Activated T-cell treated with anti-CD3 and anti-CD28 coated beads for 4 hours (primary cell): ENCODE results near the gene SRSF2.
A peak's percentile ranks its signal among the peaks of the same experiment; 100 is the strongest.
"Not testable (repeated sequence)": the region's sequence is repeated elsewhere in the genome, so short reads cannot be mapped to it uniquely, and the experiment has no call there.

Experiments used
- DNase-seq: peaks from one replicate; pipeline ENCODE4 v3.0.0-alpha.2; 2020

SRSF2 gene

GRCh38 chr17:76737676-76738467 is 741 bp upstream of the SRSF2 start, which contains the start of gene MFSD11:
MFSD11 (plus strand) TSS chr17:76738119; CDS start chr17:76738353, 234 bp downstream.
- peak; percentile 77 for DNase-seq

DNA sequence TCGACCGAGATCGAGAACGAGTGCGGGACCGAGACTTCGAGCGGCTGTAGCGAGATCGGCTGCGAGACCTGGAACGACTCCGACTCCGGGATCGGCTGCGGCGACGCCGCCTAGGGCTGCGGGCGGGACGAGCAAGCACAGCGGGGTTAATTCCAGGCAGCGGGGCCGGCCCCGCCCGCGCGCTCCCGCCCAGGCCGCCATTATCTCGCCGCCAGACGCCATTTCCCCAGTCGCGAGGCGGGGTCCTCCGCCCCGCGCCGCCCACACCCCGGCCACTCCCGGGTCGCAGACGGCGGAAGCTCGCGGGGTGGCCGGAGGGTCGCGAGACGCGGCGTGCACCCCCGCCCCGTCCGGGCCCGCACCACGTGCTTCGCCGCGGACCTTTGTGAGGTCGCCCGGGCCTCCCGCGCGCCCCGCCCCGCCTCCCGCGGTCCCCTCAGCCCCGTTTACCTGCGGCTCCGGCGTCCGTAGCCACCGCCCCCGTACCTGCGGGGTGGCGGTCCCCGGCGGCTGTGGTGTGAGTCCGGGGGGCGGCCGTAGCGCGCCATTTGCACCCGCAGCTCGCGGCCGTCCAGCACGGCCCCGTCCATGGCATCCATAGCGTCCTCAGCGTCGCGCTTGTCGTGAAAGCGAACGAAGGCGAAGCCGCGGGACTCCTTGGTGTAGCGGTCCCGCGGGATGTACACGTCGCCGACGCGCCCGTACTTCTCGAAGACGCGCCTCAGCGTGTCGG is 616 bp downstream of the SRSF2 start:
- DNase-seq = peak; percentile 50

DNA sequence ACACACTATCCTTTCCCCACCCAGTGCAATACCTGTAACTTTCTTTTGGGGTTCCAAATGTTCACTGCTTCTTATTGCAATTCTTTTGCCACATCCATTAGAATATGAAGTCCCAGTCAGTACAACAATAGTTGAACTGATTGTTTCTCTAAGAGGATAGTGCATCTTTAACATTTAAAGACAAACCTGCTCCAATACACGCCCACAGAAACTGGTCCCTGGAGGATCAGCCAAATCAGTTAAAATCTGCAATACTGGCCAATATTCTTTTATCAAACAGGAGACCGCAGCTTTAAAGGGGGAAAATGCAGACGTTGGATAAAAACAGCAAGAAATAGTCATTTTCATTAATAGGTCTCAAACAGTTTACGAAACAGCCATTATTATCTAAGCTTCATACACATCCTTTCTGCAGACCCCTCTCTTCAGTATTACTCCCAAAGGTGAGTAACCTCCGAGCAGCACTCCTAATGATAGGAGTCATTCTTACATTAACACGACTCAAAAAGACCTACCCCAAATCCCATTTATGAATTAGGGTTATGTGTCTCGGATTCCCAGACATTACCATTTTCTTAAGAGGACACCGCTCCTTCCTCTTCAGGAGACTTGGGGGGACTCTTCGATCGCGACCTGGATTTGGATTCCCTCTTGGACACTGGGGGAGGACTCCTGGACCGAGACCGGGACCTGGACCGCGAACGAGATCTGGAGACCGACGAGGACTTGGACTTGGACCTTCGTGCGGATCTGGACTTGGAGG is 1.4 kb downstream of the SRSF2 start:
- no peak for DNase-seq

DNA sequence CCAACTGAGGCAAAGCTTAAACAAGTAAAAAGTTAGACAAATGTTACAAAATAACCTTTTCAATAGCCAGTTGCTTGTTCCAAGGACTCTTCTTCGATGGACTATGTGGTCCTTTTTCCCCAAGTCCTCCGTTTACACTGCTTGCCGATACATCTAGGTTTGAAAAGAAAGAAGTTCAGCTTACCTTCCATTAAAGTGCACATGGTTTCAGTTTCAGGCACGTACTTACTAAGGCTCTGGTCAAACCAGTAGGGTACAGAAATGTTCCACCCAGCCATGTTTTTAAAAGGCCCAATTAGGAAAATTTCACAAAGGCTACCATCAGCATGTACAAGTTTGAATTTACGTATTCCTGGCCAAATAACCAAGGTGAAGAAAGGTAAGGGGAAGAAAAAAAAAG is 2.1 kb downstream of the SRSF2 start:
- DNase-seq = no peak

GRCh38 chr17:76734080-76734840 is 2.9 kb downstream of the SRSF2 start:
- DNase-seq = no peak

GRCh38 chr17:76733618-76733957 is 3.5 kb downstream of the SRSF2 start:
- no peak for DNase-seq

- no peak for DNase-seq
These were observed 4.2 kb downstream of the SRSF2 start for GRCh38 chr17:76732734-76733617.

DNA sequence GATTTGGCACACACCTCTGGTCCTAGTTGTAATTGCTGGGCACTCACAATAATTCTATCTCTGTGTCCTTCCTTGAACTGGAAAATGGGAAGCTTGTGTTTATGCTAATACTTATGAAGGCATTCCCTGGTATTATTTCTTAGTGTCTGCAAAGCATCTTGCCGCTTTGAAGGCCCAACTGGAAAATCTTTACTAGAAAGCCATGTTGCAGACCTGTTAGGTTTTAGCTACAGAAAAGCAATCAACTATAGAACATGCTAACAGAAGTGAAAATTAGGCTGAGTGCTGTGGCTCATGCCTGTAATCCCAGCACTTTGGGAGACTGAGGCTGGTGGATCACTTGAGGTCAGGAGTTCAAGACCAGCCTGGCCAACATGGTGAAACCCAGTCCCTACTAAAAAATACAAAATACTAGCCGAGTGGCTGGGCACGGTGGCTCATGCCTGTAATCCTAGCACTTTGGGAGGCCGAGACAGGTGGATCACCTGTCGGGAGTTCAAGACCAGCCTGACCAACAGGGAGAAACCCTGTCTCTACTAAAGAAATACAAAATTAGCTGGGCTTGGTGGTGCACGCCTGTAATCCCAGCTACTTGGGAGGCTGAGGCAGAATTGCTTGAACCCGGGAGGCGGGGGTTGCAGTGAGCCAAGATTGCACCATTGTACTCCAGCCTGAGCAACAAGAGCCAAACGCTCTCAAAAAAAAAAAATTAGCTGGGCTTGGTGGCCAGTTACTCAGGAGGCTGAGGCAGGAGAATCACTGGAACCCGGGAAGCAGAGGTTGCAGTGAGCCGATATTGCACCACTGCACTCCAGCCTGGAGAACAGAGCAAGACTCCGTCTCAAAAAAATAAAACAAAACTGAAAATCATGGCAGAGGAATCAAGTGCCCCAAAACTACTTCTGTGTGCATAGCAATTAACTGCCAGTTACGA is 5.1 kb downstream of the SRSF2 start:
- DNase-seq = not testable (repeated sequence)

DNA sequence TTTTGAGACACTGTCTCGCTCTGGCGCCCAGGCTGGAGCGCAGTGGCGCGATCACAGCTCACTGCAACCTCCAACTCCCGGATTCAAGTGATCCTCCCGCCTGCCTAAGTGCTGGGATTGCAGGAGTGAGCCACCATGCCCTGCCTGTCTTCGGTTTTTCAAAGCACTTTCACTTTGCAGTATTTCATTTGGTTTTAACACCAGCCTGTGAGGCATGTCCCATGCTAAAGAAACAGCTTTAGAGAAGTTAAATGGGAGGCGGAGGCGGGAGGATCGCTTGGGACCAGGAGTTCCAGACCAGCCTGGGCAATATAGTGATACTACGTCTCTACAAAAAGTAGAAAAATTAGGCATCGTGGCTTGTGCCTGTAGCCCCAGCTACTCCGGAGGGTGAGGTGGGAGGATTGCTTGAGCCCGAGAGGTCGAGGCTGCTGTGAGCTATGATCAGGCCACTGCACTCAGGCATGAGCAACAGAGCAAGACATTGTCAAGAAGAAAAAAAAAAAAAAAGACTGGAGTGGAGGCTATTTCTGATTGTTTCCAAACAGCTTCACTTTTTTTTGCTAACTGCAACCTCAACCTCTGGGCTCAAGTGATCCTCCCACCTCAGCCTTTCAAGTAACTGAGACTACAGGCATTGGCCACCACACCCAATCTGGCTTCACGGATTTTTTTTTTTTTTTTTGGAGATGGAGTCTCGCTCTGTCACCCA is 9.2 kb downstream of the SRSF2 start:
- no peak for DNase-seq

DNA sequence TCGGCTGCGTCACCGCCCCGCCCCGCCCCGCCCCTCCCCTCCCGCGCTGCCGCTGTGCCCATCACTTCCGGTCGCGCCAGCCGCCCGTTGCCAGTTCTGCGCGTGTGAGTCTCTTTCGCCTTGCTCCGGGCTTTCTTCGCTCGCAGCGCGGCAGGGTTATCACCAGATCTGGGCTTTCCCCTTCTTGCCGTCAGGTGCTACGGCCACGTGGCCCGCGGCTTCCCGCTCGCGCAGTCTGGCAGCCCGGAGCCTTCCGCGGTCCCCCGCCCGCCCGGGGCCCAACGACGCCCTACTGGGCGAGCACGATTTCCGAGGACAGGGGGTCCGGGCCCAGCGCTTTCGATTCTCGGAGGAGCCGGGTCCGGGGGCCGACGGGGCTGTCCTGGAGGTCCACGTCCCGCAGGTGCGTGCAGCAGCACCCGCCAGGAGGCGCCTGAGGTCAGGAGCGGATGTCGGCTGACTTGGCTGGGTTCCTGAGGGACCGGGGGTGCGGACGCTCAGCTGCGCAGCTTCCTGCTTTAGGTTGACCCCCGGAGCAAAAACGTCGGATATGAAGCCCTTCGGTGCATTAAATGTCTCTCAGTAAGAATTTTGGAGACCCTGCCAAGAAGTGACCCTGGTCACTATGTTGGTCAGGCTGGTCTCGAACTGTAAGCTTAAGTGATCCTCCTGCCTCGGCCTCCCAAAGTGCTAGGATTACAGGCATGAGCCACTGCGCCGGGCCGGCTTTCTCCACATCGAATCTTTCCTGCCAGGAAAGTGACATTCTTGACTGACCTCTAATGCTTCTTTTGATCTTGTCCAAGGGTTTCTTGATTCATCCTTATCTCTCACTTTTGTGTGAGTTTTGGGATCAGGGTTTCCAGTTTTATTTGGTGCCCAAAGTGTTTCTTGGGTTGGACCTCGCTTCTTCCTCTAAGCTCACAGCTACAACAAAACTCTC is 10.1 kb downstream of the SRSF2 start, which contains the start of gene METTL23:
METTL23 (plus strand) TSS at position 64 of the 943 bp plus-strand sequence. CDS start 2,872 bp downstream, outside the sequence.
- DNase-seq = peak; percentile 58

- DNase-seq = peak; percentile 84
These were observed 10.8 kb downstream of the SRSF2 start, which contains the start of gene JMJD6 for GRCh38 chr17:76726231-76726775. JMJD6 (minus strand) TSS chr17:76726606; CDS start chr17:76726475, 131 bp downstream.

GRCh38 chr17:76725580-76726230 is 11.4 kb downstream of the SRSF2 start:
- peak; percentile 63 for DNase-seq

DNA sequence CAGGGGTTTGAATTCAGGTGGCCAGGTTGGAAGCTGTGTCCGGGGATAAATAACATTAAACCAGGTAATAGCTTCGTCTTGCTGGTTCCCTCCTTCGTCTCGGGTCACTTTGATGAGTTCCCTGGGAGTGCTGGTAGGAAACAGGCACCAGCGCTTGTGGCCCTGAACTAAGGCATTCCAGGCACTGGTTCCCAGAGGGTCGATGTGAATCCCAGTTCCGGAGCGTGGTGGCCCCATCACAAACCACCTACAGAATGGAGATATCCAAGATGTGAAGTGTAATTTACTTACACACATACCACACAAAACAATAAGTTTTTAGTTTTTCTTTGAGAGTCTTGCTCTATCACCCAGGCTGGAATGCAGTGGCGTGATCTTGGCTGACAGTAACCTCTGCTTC is 13.3 kb downstream of the SRSF2 start:
- no peak for DNase-seq

- not testable (repeated sequence) for DNase-seq
These were observed 14.2 kb downstream of the SRSF2 start for GRCh38 chr17:76722977-76723376.

- no peak for DNase-seq
These were observed 14.9 kb downstream of the SRSF2 start for GRCh38 chr17:76722279-76722678.

DNA sequence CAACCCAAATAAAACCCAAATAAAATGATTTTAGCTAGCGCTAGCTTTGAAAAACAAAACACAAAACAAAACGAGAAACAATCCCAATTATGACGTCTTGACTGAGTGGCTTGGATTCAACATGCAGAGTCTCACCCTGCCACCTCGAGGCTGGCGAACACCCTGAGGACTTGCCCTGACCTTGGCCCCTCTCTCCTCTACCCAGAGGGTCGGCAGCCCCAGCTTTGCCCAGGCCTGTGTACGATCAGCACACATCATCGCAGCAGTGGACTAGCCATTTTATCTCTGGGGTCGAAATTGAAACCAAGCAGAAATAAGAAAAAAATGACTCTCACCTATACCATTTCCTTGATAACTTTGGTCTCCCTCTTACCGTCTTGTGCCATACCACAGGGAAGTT is 15.7 kb downstream of the SRSF2 start:
- no peak for DNase-seq

DNA sequence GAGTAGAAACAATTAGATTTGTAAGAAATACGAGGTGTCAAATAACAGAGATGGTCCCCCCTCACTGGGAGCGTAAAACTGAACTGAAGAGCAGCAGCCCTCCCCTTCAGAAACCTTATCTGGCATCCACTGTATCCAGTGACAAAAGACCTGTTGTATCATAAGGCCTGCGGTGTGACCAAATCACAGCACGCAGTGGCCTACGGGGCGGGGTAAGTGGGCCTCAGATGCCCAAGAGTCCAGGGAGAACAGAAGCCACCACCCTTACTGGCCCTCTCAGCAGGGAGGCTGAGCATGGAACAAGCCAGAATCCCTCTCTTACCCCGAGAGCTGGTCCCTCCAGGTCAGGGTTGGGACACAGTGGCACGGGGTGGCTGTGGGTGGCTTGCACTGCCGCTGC is 16.2 kb downstream of the SRSF2 start:
- DNase-seq = no peak

DNA sequence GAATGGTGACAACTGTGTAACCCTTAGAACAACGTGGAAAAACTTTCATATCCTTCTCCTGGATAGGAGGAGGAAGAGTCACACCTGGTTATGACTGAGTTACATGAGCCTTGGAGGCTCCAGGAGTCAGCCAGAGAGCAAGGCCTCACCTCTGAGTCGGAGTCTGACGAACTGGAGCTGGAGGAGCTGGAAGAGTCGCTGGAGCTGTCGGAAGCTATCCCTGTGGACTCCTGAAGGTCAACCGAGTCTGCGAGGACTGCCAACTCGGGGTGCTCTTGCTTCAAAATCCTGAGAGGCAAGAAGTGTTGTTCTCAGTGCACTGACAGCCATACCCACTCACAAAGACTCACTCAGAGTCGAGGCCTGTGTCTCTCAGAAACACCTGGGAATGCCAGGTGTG is 16.9 kb downstream of the SRSF2 start:
- DNase-seq = no peak
